Astrocyte of the cerebellum (primary cell): ENCODE results near the gene TMCC1.

ENCODE experiments used
- DNase-seq: peaks from one replicate; pipeline ENCODE4 v3.0.0-alpha.2; 2011; ENCODE audit warnings: low read depth
- H3K4me3 ChIP-seq: 2 replicates; pipeline ENCODE4 v1.5.1; 2011; ENCODE audit warnings: mild to moderate bottlenecking, low read depth, low read length, moderate library complexity
- CTCF ChIP-seq: IDR thresholded peaks from 2 replicates; pipeline ENCODE4 v1.5.1; 2012; ENCODE audit warnings: low read length, low read depth, moderate library complexity, mild to moderate bottlenecking; ENCODE audit errors: missing control alignments
- in situ Hi-C: cut with HindIII; loops from 2 replicates; pipeline ENCODE4 v1.10.0; 2017; ENCODE audit warnings: low sequenced_read_pairs

TMCC1 gene

GRCh38 chr3:129599607-129600006 lies 293.9 kb downstream of the TMCC1 start:
- DNase-seq, result peak; percentile 47
- no peak for TF ChIP-seq CTCF
- in situ Hi-C loops, result no loop called here
- H3K4me3 ChIP-seq, result no peak overlapping the region

- no peak for TF ChIP-seq CTCF
- no peak overlapping the region for H3K4me3 ChIP-seq
- in situ Hi-C loops, result no loop called here
- no peak for DNase-seq
These were observed 294.4 kb downstream of the TMCC1 start for GRCh38 chr3:129599073-129599472.

DNA sequence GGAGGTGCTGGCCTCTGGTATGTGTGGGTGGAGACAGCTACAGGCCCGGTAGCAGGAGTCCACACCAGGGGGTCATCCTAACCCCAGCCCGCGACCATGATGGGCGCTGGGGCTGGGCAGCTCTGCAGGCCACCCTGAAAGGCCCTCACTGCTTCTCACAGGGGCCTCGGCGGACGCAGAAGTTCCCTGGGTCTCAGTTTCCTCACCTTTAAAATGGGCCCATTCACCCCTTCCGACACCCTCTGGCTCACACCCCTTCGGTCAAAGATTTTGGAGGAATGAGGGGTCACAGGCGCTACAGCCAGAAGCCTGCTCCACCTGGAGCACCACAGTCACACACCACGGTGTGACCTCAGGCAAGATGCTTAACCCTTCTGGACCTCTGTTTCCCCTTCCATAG lies 295.0 kb downstream of the TMCC1 start:
- no peak overlapping the region for H3K4me3 ChIP-seq
- in situ Hi-C loops, result no loop called here

GRCh38 chr3:129598000-129598381 lies 295.5 kb downstream of the TMCC1 start:
- no peak for DNase-seq
- no peak for TF ChIP-seq CTCF
- H3K4me3 ChIP-seq, result no peak overlapping the region
- in situ Hi-C loops, result no loop called here

More for the DNA sequence above, 295.0 kb downstream of the TMCC1 start:
- no peak for TF ChIP-seq CTCF
- DNase-seq, result no peak
